ENCODE data around the gene TAS2R60. TPM values are rescaled to one million over a fixed set of nuclear protein-coding genes. Genes with fewer than 3 reads are reported as not detected.
A peak's percentile ranks its signal among the peaks of the same experiment; 100 is the strongest.
"Not testable (repeated sequence)": the region's sequence is repeated elsewhere in the genome, so short reads cannot be mapped to it uniquely, and the experiment has no call there.

The TAS2R60 gene
- total and polyA plus RNA-seq, 8 donors: not detected

DNA sequence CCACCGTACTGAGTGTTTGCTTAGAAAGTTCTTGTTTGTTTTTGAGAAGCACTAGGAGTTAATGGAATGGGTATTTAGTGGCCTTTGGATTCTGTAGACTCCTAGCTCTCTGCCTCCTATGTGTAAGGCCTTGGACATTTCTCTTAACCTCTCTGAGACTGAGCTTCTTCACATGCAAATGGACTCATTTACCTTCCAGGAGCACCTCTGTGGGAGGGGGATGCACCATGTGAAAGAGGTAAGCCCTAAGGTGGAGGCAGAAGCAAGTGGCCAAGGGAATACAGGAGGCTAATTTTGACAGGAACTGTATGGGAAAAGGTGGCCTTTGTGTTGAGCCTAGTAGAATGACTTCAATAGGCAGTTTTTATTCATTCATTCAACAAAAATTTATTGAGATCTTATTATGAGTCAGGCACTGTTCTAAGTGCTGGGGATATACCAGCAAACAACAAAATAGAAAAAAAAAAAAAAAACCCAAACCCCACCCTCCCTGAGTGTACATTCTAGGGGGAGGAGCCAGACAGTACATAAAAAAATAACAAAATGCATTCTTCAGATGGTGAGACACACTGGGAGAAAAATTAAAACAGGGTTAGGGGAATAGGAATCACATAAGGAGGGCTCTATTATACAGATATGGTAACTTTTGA is 25.4 kb upstream of the TAS2R60 start:
- DNase-seq (no peak), FAIRE-seq (no peak), ATAC-seq (no peak)
- H3K9me3 ChIP-seq: no peaks in the 10 kb centered on the region
- H3K4me3 ChIP-seq: no peak overlapping the region
- intact Hi-C loops (cut with DNase I): loop anchor here in 1 of 3 donors (5.0 kb wide), 1 partner anchor 176 kb away; no protein-coding TSS in a partner anchor
- H3K27ac ChIP-seq: no peak overlapping the region
- 12 to 24% methylated on average over 1 of the region's 1 CpG for WGBS, 2 donors
- TF ChIP-seq, protein P1, sequence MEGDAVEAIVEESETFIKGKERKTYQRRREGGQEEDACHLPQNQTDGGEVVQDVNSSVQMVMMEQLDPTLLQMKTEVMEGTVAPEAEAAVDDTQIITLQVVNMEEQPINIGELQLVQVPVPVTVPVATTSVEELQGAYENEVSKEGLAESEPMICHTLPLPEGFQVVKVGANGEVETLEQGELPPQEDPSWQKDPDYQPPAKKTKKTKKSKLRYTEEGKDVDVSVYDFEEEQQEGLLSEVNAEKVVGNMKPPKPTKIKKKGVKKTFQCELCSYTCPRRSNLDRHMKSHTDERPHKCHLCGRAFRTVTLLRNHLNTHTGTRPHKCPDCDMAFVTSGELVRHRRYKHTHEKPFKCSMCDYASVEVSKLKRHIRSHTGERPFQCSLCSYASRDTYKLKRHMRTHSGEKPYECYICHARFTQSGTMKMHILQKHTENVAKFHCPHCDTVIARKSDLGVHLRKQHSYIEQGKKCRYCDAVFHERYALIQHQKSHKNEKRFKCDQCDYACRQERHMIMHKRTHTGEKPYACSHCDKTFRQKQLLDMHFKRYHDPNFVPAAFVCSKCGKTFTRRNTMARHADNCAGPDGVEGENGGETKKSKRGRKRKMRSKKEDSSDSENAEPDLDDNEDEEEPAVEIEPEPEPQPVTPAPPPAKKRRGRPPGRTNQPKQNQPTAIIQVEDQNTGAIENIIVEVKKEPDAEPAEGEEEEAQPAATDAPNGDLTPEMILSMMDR (IDR thresholded peaks at IDR 0.05): no peak
- H3K4me1 ChIP-seq: no peaks in the 10 kb centered on the region
- H3K27me3 ChIP-seq: no peaks in the 10 kb centered on the region
- H3K36me3 ChIP-seq: no peaks in the 10 kb centered on the region

DNA sequence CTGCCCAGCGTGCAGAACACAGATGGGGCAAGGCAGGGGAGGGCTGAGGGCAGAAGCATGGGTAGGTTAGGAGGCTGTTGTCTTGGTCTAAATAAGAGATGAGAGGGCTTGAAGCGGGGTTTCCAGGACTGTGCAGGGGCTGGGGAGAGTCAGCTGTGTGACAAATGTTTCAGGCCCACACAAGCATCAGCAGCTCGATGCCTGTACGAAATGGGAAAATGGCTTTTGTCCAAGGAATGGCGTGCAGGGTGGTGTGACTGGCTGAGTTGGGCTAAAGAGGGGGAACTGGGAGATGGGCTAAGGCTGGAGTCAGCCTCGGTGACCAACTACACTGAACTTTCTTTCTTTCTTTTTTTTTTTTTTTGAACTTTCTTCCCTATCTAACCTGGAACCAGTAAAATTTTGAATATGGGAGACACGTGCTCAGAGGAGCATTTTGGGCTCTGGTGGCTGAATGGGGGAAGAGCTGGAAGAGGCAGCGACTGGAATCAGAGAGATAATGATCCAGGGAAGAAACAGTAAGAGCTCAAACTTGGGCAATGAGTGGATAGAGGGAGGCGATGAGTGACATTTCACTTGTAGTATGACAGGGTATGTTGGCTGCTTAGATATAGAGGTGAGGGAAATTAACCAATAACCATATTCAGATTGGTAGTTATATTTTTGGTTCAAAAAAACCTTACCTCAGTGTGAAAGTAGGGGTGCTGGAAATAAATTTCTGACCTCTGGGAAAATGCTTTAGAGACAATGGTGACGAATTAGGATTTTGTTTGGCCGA is 24.4 kb upstream of the TAS2R60 start:
- no peak for DNase-seq
- no peaks in the 10 kb centered on the region for H3K4me1 ChIP-seq
- no peak overlapping the region for H3K27ac ChIP-seq
- TF ChIP-seq, protein P1 (IDR thresholded peaks at IDR 0.05): no peak
- H3K36me3 ChIP-seq: no peaks in the 10 kb centered on the region
- H3K4me3 ChIP-seq: no peak overlapping the region
- H3K9me3 ChIP-seq: no peaks in the 10 kb centered on the region
- FAIRE-seq: no peak
- no peak for ATAC-seq
- H3K27me3 ChIP-seq: no peaks in the 10 kb centered on the region
- intact Hi-C loops (cut with DNase I): loop anchor here in 1 of 3 donors (5.0 kb wide), 1 partner anchor 177 kb away; no protein-coding TSS in a partner anchor
- WGBS, 2 donors: 63 to 70% methylated on average over 11 of the region's 11 CpGs

DNA sequence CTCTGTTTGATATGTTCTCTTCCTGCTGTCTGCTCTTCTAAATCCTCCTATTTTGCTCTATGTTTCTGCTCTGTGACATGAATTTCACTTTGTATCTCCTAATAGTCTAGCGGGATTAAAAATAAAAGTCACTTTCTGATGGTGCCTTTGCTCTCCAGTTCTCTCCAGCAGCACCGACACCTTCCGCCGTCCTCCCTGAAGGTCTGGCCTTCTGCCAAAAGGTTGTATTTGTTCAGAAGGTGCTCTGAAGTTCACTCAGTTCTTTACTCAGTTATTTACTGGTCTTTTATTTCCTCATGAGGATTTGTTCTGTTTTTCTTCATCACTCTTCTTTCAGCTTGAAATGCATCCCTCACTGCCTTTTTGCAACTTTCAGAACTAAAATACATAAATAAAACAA is 23.4 kb upstream of the TAS2R60 start:
- Histone ChIP-seq H3K27ac (no peak overlapping the region), H3K36me3 (no peaks in the 10 kb centered on the region), H3K4me3 (no peak overlapping the region), H3K9me3 (no peaks in the 10 kb centered on the region), H3K4me1 (no peaks in the 10 kb centered on the region), H3K27me3 (no peaks in the 10 kb centered on the region)
- intact Hi-C loops (cut with DNase I): loop anchor here in 1 of 3 donors (5.0 kb wide), 1 partner anchor 178 kb away; no protein-coding TSS in a partner anchor
- peak in 3 of 4 donors; percentile 34 to 59 (median 46) for ATAC-seq
- FAIRE-seq: no peak
- 15 to 21% methylated on average over 4 of the region's 4 CpGs for WGBS, 2 donors
- TF ChIP-seq, protein P1 (IDR thresholded peaks at IDR 0.05): no peak
- no peak for DNase-seq

GRCh38 chr7:143420624-143421023 is 22.6 kb upstream of the TAS2R60 start:
- DNase-seq; H3K4me3 ChIP-seq; H3K27me3 ChIP-seq; ATAC-seq; H3K4me1 ChIP-seq; H3K27ac ChIP-seq; H3K9me3 ChIP-seq; FAIRE-seq; intact Hi-C loops (cut with DNase I); H3K36me3 ChIP-seq: not testable (repeated sequence)
- WGBS, 2 donors: 55 to 56% methylated on average over 3 of the region's 3 CpGs

DNA sequence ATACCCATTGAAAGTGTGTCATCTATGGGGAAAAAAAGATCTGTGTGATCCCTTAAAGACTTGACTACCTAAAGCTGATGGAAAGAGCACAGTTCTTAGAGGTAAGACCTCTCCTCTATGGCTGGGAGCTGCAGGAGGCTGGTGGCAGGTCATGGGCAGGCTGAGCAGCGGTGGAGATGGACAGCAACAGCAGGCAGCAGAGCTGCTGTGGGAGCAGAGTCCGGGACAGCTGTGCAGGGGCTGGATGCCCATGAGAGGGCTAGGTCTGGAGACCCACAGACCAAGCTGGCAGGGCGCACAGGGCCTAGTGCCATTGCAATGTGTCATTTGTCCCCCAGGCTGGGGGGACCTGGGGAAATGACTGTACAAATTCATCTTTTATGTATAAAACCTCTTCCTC is 21.2 kb upstream of the TAS2R60 start:
- TF ChIP-seq, protein P1 (IDR thresholded peaks at IDR 0.05): no peak
- no peaks in the 10 kb centered on the region for H3K4me1 ChIP-seq
- WGBS, 2 donors: 84 to 86% methylated on average over 3 of the region's 3 CpGs
- intact Hi-C loops (cut with DNase I): no loop called here
- ATAC-seq (no peak), FAIRE-seq (no peak), DNase-seq (no peak)
- H3K4me3 ChIP-seq: no peak overlapping the region
- no peaks in the 10 kb centered on the region for H3K9me3 ChIP-seq
- H3K36me3 ChIP-seq: no peaks in the 10 kb centered on the region
- no peak overlapping the region for H3K27ac ChIP-seq
- no peaks in the 10 kb centered on the region for H3K27me3 ChIP-seq

DNA sequence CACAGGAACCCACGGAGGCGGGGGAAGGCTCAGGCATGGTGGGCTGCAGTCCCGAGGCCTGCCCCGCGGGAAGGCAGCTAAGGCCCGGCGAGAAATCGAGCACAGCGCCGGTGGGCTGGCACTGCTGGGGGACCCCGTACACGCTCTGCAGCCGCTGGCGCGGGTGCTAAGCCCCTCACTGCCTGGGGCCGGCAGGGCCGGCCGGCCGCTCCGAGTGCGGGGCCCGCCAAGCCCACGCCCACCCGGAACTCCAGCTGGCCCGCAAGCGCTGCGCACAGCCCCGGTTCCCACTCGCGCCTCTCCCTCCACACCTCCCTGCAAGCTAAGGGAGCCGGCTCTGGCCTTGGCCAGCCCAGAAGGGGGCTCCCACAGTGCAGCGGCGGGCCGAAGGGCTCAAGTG is 18.8 kb upstream of the TAS2R60 start:
- H3K27ac ChIP-seq; H3K36me3 ChIP-seq; ATAC-seq; H3K4me3 ChIP-seq; FAIRE-seq; intact Hi-C loops (cut with DNase I); H3K27me3 ChIP-seq; H3K4me1 ChIP-seq; H3K9me3 ChIP-seq: not testable (repeated sequence)
- peak in 1 of 6 donors; percentile 58 for DNase-seq
- WGBS, 2 donors: 94 to 96% methylated on average over 11 to 34 of the region's 34 CpGs

Data from pancreas (tissue), 10 donors.